OCI-LY7 (cell line): ENCODE data around the gene RBKS. TPM values are rescaled to one million over a fixed set of nuclear protein-coding genes. Genes with fewer than 3 reads are reported as not detected.

ENCODE experiments used
- BruUV-seq: library from RNA; stranded (reverse); fragments of 400-500 nt; replicated peaks from 2 replicates; lab custom pipeline; 2021; lab: Mats Ljungman, UMichigan
- CTCF ChIA-PET: fragments of 300-600 bp; sonication (Branson Sonifier 250); formaldehyde crosslinking; loops from one replicate; lab custom pipeline; 2022; ENCODE audit warnings: antibody characterized with exemption; ENCODE audit not compliant: unreplicated experiment; lab: Charles Lee
- POLR2A ChIA-PET: fragments of 300-600 bp; sonication (Branson Sonifier 250); formaldehyde crosslinking; loops from one replicate; lab custom pipeline; 2022; ENCODE audit warnings: antibody characterized with exemption; lab: Charles Lee
- DNase-seq: peaks from one replicate; pipeline ENCODE4 v3.0.0-alpha.2; 2015; ENCODE audit warnings: low spot score
- H2AFZ ChIP-seq: fragments of 200-600 bp; sonication (generic), shearing (Covaris generic); 2 replicates; pipeline ENCODE4 v1.6.1; 2014; ENCODE audit warnings: mild to moderate bottlenecking, antibody characterized with exemption, low read length, moderate library complexity
- H3K27ac ChIP-seq: fragments of 200-600 bp; sonication (generic); 2 replicates; pipeline ENCODE4 v1.5.1; 2014; ENCODE audit warnings: mixed run types, low read depth, mild to moderate bottlenecking, moderate library complexity, low read length, inconsistent platforms; ENCODE audit not compliant: poor library complexity, severe bottlenecking
- H3K36me3 ChIP-seq: fragments of 200-600 bp; sonication (generic); 2 replicates; pipeline ENCODE4 v1.6.1; 2014; ENCODE audit warnings: mild to moderate bottlenecking, antibody characterized with exemption, low read length, moderate library complexity, mixed read lengths; ENCODE audit not compliant: insufficient read depth
- H3K4me1 ChIP-seq: fragments of 200-600 bp; sonication (generic); 2 replicates; pipeline ENCODE4 v1.5.1; 2014; ENCODE audit warnings: mild to moderate bottlenecking, low read length; ENCODE audit not compliant: insufficient read depth, poor library complexity, severe bottlenecking
- H3K4me2 ChIP-seq: fragments of 200-600 bp; sonication (generic); 2 replicates; pipeline ENCODE4 v1.6.1; 2014; ENCODE audit warnings: mild to moderate bottlenecking, low read length
- H3K4me3 ChIP-seq: fragments of 200-600 bp; sonication (generic); 2 replicates; pipeline ENCODE4 v1.5.1; 2014; ENCODE audit warnings: mild to moderate bottlenecking, low read depth, low read length; ENCODE audit not compliant: poor library complexity, severe bottlenecking
- H3K79me2 ChIP-seq: fragments of 200-600 bp; sonication (generic); 2 replicates; pipeline ENCODE4 v1.6.1; 2016; ENCODE audit warnings: low read depth, mild to moderate bottlenecking, low read length, moderate library complexity, mixed read lengths; ENCODE audit not compliant: insufficient read depth
- H3K9me2 ChIP-seq: fragments of 200-600 bp; sonication (generic); 2 replicates; pipeline ENCODE4 v1.6.1; 2016; ENCODE audit warnings: mild to moderate bottlenecking, low read length, mixed read lengths; ENCODE audit not compliant: insufficient read depth
- H3K9me3 ChIP-seq: fragments of 200-600 bp; sonication (generic); 2 replicates; pipeline ENCODE4 v1.6.1; 2014; ENCODE audit warnings: mild to moderate bottlenecking, mixed run types, low read length, mixed read lengths
- H4K20me1 ChIP-seq: fragments of 200-600 bp; sonication (generic); 2 replicates; pipeline ENCODE4 v1.6.1; 2014; ENCODE audit warnings: mild to moderate bottlenecking, antibody characterized with exemption, low read length, moderate library complexity, mixed read lengths; ENCODE audit not compliant: insufficient read depth
- EZH2phosphoT487 ChIP-seq: fragments of 200-600 bp; sonication (generic); IDR thresholded peaks from 2 replicates; pipeline ENCODE4 v1.6.1; 2018; ENCODE audit warnings: low read depth, borderline replicate concordance, mild to moderate bottlenecking, mixed run types, antibody characterized with exemption, low read length, moderate library complexity, mixed read lengths
- intact Hi-C: fragments of 100-400 bp; cut with micrococcal nuclease; formaldehyde crosslinking; loops from one replicate; pipeline ENCODE4 v1.10.0; 2022; ENCODE audit not compliant: unreplicated experiment
- total RNA-seq, 2 experiments: library from RNA; depleted of rRNA in 1 of 2; stranded (reverse); fragments of >200 nt in 1 of 2; shearing (Covaris generic) in 1 of 2; gene quantifications; 2 replicates each; pipeline ENCODE4 v1.2.3, GENCODE V29; 2014 to 2022
- TF ChIP-seq, protein P1 (sequence below): fragments of 200-600 bp; sonication (generic); conservative IDR thresholded peaks from 2 replicates; pipeline ENCODE4 v1.5.1; 2014; ENCODE audit warnings: mild to moderate bottlenecking, antibody characterized with exemption, low read length, moderate library complexity, mixed read lengths

RBKS gene
- total RNA-seq, 2 experiments from 2014 or later: 1.1 TPM

DNA sequence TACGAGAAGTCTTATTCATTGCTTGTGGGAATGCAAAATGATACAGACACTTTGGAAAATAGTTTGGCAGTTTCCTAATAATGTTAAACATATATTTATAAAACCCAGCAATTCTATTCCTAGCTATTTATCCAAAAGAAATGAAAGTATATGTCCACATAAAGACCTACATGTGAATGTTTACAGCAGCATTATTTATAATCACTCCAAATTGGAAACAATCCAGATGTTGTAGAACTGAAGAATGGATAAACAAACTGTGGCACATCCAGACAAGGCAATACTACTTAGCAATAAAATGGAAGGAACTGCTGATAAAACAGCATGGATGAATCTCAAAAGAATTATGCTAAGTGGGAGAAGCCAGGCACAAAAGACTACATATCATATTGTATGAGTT lies 99.4 kb downstream of the RBKS start:
- CTCF ChIA-PET: no interaction called here
- POLR2A ChIA-PET: no interaction called here
- no peak for DNase-seq
- H3K4me3 ChIP-seq: no peak overlapping the region
- no peaks in the 10 kb centered on the region for H3K4me1 ChIP-seq
- no peak overlapping the region for H3K27ac ChIP-seq
- no peaks in the 10 kb centered on the region for H3K9me3 ChIP-seq
- H2AFZ ChIP-seq: no peak overlapping the region
- TF ChIP-seq EZH2phosphoT487: no peak
- TF ChIP-seq, protein P1, sequence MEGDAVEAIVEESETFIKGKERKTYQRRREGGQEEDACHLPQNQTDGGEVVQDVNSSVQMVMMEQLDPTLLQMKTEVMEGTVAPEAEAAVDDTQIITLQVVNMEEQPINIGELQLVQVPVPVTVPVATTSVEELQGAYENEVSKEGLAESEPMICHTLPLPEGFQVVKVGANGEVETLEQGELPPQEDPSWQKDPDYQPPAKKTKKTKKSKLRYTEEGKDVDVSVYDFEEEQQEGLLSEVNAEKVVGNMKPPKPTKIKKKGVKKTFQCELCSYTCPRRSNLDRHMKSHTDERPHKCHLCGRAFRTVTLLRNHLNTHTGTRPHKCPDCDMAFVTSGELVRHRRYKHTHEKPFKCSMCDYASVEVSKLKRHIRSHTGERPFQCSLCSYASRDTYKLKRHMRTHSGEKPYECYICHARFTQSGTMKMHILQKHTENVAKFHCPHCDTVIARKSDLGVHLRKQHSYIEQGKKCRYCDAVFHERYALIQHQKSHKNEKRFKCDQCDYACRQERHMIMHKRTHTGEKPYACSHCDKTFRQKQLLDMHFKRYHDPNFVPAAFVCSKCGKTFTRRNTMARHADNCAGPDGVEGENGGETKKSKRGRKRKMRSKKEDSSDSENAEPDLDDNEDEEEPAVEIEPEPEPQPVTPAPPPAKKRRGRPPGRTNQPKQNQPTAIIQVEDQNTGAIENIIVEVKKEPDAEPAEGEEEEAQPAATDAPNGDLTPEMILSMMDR: no peak
- intact Hi-C loops: no loop called here
- H4K20me1 ChIP-seq: no peaks in the 10 kb centered on the region
- no peaks in the 10 kb centered on the region for H3K79me2 ChIP-seq
- no peaks in the 10 kb centered on the region for H3K36me3 ChIP-seq
- BruUV-seq: no TSS peak
- H3K4me2 ChIP-seq: no peak overlapping the region
- no peaks in the 10 kb centered on the region for H3K9me2 ChIP-seq

DNA sequence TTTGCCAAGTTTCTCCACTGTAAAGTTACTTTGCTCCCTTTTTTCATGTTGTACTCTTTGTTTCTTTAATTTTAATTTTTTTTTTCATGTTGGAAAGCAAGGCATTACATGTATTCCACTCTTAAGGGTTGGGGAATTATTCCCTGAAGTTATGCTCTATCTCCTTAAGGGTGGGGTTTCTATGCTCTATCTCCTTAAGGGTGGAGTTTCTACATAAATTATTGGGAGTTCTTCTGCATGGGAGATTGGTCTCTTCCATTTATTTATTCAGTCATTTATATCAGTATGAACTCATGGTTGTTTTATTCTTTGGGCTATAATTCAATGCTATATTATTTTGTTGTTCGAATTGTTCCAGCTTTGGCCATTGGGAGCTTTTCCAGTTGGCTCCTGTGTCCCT lies 107.5 kb downstream of the RBKS start:
- intact Hi-C loops: no loop called here
- Histone ChIP-seq H3K4me1 (no peaks in the 10 kb centered on the region), H3K36me3 (peaks cover 18% of the 10 kb centered on the region; the same call in 1 of the 2 replicates), H4K20me1 (no peaks in the 10 kb centered on the region), H3K79me2 (no peaks in the 10 kb centered on the region), H3K27ac (no peak overlapping the region), H3K9me3 (no peaks in the 10 kb centered on the region), H3K4me3 (no peak overlapping the region), H3K9me2 (no peaks in the 10 kb centered on the region), H2AFZ (no peak overlapping the region), H3K4me2 (no peak overlapping the region)
- DNase-seq: no peak
- no TSS peak for BruUV-seq
- no peak for TF ChIP-seq EZH2phosphoT487
- TF ChIP-seq, protein P1: no peak
- ChIA-PET CTCF (no interaction called here), POLR2A (no interaction called here)

GRCh38 chr2:27781496-27781895 lies 108.7 kb downstream of the RBKS start:
- TF ChIP-seq, protein P1: no peak
- no peak for TF ChIP-seq EZH2phosphoT487
- H3K4me2 ChIP-seq: no peak overlapping the region
- H3K4me1 ChIP-seq: no peaks in the 10 kb centered on the region
- H3K79me2 ChIP-seq: no peaks in the 10 kb centered on the region
- H3K36me3 ChIP-seq: peaks cover 18% of the 10 kb centered on the region; the same call in 1 of the 2 replicates
- BruUV-seq: no TSS peak
- POLR2A ChIA-PET: no interaction called here
- H3K27ac ChIP-seq: no peak overlapping the region
- H2AFZ ChIP-seq: no peak overlapping the region
- no peaks in the 10 kb centered on the region for H3K9me2 ChIP-seq
- DNase-seq: no peak
- H3K9me3 ChIP-seq: no peaks in the 10 kb centered on the region
- H3K4me3 ChIP-seq: no peak overlapping the region
- intact Hi-C loops: no loop called here
- CTCF ChIA-PET: no interaction called here
- H4K20me1 ChIP-seq: no peaks in the 10 kb centered on the region
